Measurements from ENCODE around the gene G3BP1.

G3BP1 gene

GRCh38 chr5:151811593-151812321 is 40.0 kb downstream of the G3BP1 start:
- DNase-seq: no peak
- TF ChIP-seq CTCF (IDR thresholded peaks at IDR 0.05): no peak
- intact Hi-C loops (cut with DNase I; ENCODE audit: low total_unique reads): no loop called here
- H3K4me3 ChIP-seq: no peak overlapping the region
- H3K27me3 ChIP-seq: no peaks in the 10 kb centered on the region
- H3K9me3 ChIP-seq: no peaks in the 10 kb centered on the region
- peak overlapping the region in 1 of 2 donors; percentile 12 for H3K27ac ChIP-seq
- peaks cover 0 to 19% (median 8%) of the 10 kb centered on the region in 3 donors for H3K36me3 ChIP-seq
- peaks cover 0 to 36% (median 15%) of the 10 kb centered on the region in 4 donors for H3K4me1 ChIP-seq

GRCh38 chr5:151812757-151813309 is 41.1 kb downstream of the G3BP1 start:
- intact Hi-C loops (cut with DNase I; ENCODE audit: low total_unique reads): no loop called here
- TF ChIP-seq CTCF (IDR thresholded peaks at IDR 0.05): no peak
- H3K4me3 ChIP-seq: no peak overlapping the region
- peaks cover 0 to 34% (median 14%) of the 10 kb centered on the region in 4 donors for H3K4me1 ChIP-seq
- H3K9me3 ChIP-seq: no peaks in the 10 kb centered on the region
- DNase-seq: no peak
- no peaks in the 10 kb centered on the region for H3K27me3 ChIP-seq
- H3K36me3 ChIP-seq: peaks cover 0 to 20% (median 8%) of the 10 kb centered on the region in 3 donors
- H3K27ac ChIP-seq: no peak overlapping the region

GRCh38 chr5:151815051-151815450 is 43.3 kb downstream of the G3BP1 start:
- H3K4me1 ChIP-seq: peaks cover 0 to 22% (median 7%) of the 10 kb centered on the region in 4 donors
- H3K9me3 ChIP-seq: no peaks in the 10 kb centered on the region
- H3K27ac ChIP-seq: no peak overlapping the region
- peaks cover 0 to 17% (median 8%) of the 10 kb centered on the region in 3 donors for H3K36me3 ChIP-seq
- intact Hi-C loops (cut with DNase I; ENCODE audit: low total_unique reads): no loop called here
- no peak overlapping the region for H3K4me3 ChIP-seq
- TF ChIP-seq CTCF (IDR thresholded peaks at IDR 0.05): no peak
- no peak for DNase-seq
- H3K27me3 ChIP-seq: no peaks in the 10 kb centered on the region

GRCh38 chr5:151819830-151820229 is 48.1 kb downstream of the G3BP1 start:
- no peak for TF ChIP-seq CTCF (IDR thresholded peaks at IDR 0.05)
- intact Hi-C loops (cut with DNase I; ENCODE audit: low total_unique reads): loop anchor here (5.0 to 10.0 kb wide), 2 partner anchors 455 to 527 kb away; no protein-coding TSS in a partner anchor
- peaks cover 0 to 11% (median 3%) of the 10 kb centered on the region in 3 donors for H3K36me3 ChIP-seq
- no peak overlapping the region for H3K27ac ChIP-seq
- no peaks in the 10 kb centered on the region for H3K4me1 ChIP-seq
- H3K9me3 ChIP-seq: no peaks in the 10 kb centered on the region
- DNase-seq: no peak
- H3K4me3 ChIP-seq: no peak overlapping the region
- H3K27me3 ChIP-seq: no peaks in the 10 kb centered on the region

- H3K27me3 ChIP-seq: no peaks in the 10 kb centered on the region
- no peak overlapping the region for H3K27ac ChIP-seq
- H3K9me3 ChIP-seq: no peaks in the 10 kb centered on the region
- intact Hi-C loops (cut with DNase I; ENCODE audit: low total_unique reads): loop anchor here (5.0 to 10.0 kb wide), 2 partner anchors 455 to 527 kb away; no protein-coding TSS in a partner anchor
- no peaks in the 10 kb centered on the region for H3K4me1 ChIP-seq
- H3K36me3 ChIP-seq: peaks cover 0 to 11% (median 0%) of the 10 kb centered on the region in 3 donors
- no peak for DNase-seq
- TF ChIP-seq CTCF (IDR thresholded peaks at IDR 0.05): no peak
- no peak overlapping the region for H3K4me3 ChIP-seq
Measured at GRCh38 chr5:151820271-151820670, 48.5 kb downstream of the G3BP1 start.

All from tibial artery (tissue), 4 donors.